ENCODE measurements around the gene CADPS. TPM values are rescaled to one million over a fixed set of nuclear protein-coding genes. Genes with fewer than 3 reads are reported as not detected.

CADPS gene
- total RNA-seq, 1 experiment from 2014 or later, result not detected

DNA sequence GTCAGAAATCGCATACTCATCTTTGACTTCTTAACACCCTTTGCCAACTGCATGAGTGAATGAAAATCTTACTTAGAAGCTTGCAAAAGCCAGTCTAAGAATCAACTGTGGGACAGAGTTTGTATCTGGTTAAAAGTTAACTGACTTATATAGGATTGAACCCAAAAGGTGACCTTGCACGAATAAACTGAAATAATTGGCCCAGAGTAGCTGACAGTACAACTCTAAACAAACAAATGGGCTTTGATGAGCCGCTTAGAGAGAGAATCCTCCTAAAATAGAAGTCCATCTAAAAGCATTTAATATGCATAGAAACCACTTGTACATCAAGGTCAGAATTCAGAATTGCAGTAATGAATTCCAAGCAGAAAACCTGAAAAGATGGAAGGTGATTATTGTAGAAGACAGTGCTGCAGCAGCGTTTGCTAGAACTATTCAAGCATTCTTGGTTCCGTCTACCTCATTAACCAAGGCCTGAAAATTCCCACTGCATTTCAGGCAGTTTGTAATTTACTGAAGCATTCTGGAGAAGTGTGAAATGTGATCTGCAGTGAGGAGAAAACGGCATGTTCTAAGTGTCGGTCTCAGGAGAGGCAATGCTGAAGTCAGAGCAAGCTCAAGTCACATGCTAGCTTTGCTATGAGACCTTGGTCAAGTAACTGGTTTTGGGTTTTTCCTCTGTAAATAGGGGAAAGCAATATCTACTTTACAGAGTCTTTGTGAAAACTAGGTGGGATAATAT lies 103.7 kb downstream of the CADPS start:
- no peak for DNase-seq
- BruUV-seq (replicated peaks), result no TSS peak
- CTCF ChIA-PET, result no interaction called here
- Mint-ChIP-seq H3K4me1 (ENCODE audit: low read depth, unreplicated experiment) (no peaks in the 10 kb centered on the region), H3K9me3 (ENCODE audit: low read depth, unreplicated experiment) (no peaks in the 10 kb centered on the region), H3K27me3 (ENCODE audit: unreplicated experiment) (peaks cover 13% of the 10 kb centered on the region), H3K36me3 (ENCODE audit: insufficient read depth, unreplicated experiment) (no peaks in the 10 kb centered on the region), H3K27ac (ENCODE audit: unreplicated experiment) (no peak overlapping the region), H3K4me3 (ENCODE audit: low read depth, unreplicated experiment) (no peak overlapping the region)
- intact Hi-C loops (cut with micrococcal nuclease; ENCODE audit: unreplicated experiment), result no loop called here
- TF ChIP-seq, protein P1, sequence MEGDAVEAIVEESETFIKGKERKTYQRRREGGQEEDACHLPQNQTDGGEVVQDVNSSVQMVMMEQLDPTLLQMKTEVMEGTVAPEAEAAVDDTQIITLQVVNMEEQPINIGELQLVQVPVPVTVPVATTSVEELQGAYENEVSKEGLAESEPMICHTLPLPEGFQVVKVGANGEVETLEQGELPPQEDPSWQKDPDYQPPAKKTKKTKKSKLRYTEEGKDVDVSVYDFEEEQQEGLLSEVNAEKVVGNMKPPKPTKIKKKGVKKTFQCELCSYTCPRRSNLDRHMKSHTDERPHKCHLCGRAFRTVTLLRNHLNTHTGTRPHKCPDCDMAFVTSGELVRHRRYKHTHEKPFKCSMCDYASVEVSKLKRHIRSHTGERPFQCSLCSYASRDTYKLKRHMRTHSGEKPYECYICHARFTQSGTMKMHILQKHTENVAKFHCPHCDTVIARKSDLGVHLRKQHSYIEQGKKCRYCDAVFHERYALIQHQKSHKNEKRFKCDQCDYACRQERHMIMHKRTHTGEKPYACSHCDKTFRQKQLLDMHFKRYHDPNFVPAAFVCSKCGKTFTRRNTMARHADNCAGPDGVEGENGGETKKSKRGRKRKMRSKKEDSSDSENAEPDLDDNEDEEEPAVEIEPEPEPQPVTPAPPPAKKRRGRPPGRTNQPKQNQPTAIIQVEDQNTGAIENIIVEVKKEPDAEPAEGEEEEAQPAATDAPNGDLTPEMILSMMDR (IDR thresholded peaks at IDR 0.05; ENCODE audit: unreplicated experiment), result no peak

DNA sequence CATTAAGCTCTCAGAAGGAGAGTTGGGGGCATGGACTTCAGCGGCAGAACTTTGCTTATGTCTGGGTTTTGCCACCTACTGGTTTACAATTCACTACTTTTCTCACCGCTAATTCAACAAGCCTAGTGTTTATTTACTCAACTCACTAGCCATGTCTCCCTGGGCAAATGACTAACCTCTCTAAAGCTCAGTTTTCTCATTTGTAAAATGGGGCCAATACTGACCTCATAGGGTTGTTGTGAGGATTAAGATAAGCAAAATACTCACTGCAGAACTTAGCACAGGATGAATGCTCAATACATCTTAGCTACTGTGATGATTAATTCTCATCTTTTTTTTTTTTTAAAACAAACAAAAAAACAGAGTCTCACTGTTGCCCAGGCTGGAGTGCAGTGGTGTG lies 106.3 kb downstream of the CADPS start:
- no peaks in the 10 kb centered on the region for H3K9me3 Mint-ChIP-seq (ENCODE audit: low read depth, unreplicated experiment)
- TF ChIP-seq, protein P1 (IDR thresholded peaks at IDR 0.05; ENCODE audit: unreplicated experiment), result no peak
- CTCF ChIA-PET, result no interaction called here

DNA sequence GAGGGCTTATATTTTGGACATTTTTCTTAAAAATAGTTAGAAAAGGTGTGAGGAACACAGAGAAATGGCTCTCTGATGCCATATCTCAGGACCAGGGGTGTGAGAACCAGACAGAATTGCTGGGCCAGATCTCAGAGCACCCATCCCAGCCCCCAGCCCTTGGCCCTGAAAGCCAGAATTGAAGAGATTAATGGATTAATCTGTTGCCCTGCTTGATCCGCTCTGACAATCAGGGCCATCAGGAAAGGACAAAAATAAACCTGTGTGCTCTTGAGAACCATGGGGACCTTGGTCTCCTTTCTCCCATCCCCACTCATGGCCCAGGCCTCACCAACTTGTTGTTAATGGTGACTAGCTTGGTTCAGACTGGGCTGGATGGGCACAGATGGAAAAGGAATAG lies 113.5 kb downstream of the CADPS start:
- Mint-ChIP-seq H3K4me1 (ENCODE audit: low read depth, unreplicated experiment) (no peaks in the 10 kb centered on the region), H3K27ac (ENCODE audit: unreplicated experiment) (no peak overlapping the region), H3K36me3 (ENCODE audit: insufficient read depth, unreplicated experiment) (no peaks in the 10 kb centered on the region), H3K27me3 (ENCODE audit: unreplicated experiment) (no peaks in the 10 kb centered on the region), H3K4me3 (ENCODE audit: low read depth, unreplicated experiment) (no peak overlapping the region), H3K9me3 (ENCODE audit: low read depth, unreplicated experiment) (no peaks in the 10 kb centered on the region)
- CTCF ChIA-PET, result no interaction called here
- TF ChIP-seq, protein P1 (IDR thresholded peaks at IDR 0.05; ENCODE audit: unreplicated experiment), result no peak
- no peak for DNase-seq
- intact Hi-C loops (cut with micrococcal nuclease; ENCODE audit: unreplicated experiment), result no loop called here
- no TSS peak for BruUV-seq (replicated peaks)

More for the DNA sequence above, 106.3 kb downstream of the CADPS start:
- Mint-ChIP-seq H3K27me3 (ENCODE audit: unreplicated experiment) (peaks cover 13% of the 10 kb centered on the region), H3K27ac (ENCODE audit: unreplicated experiment) (no peak overlapping the region), H3K4me3 (ENCODE audit: low read depth, unreplicated experiment) (no peak overlapping the region), H3K4me1 (ENCODE audit: low read depth, unreplicated experiment) (no peaks in the 10 kb centered on the region), H3K36me3 (ENCODE audit: insufficient read depth, unreplicated experiment) (no peaks in the 10 kb centered on the region)
- DNase-seq, result no peak
- intact Hi-C loops (cut with micrococcal nuclease; ENCODE audit: unreplicated experiment), result no loop called here
- no TSS peak for BruUV-seq (replicated peaks)

DNA sequence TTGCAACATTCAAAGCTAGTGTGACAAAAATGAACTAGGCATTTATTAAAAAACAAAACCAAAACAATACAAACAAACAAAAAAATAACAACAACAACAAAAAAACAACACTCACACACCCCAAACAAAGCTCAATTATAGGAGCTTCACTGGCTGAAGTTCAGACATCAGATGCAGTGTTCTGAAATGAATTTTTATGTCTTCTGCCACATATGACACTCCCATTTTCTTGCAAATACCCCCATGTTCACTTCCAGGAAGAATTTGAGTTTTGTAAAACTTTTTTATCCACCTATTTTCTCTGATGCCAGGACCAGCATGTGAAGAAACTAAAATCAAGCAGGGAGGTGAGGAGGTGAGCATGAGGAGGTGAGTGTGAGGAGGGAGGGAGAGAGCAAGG lies 113.9 kb downstream of the CADPS start:
- no peak for DNase-seq
- no TSS peak for BruUV-seq (replicated peaks)
- TF ChIP-seq, protein P1 (IDR thresholded peaks at IDR 0.05; ENCODE audit: unreplicated experiment), result no peak
- H3K4me1 Mint-ChIP-seq (ENCODE audit: low read depth, unreplicated experiment), result no peaks in the 10 kb centered on the region
- no peaks in the 10 kb centered on the region for H3K27me3 Mint-ChIP-seq (ENCODE audit: unreplicated experiment)
- H3K4me3 Mint-ChIP-seq (ENCODE audit: low read depth, unreplicated experiment), result no peak overlapping the region
- CTCF ChIA-PET, result interaction anchor here (0.7 kb wide), 1 partner anchor 581 kb away, joined by 3 read pairs; no protein-coding TSS in a partner anchor
- H3K9me3 Mint-ChIP-seq (ENCODE audit: low read depth, unreplicated experiment), result no peaks in the 10 kb centered on the region
- no peaks in the 10 kb centered on the region for H3K36me3 Mint-ChIP-seq (ENCODE audit: insufficient read depth, unreplicated experiment)
- intact Hi-C loops (cut with micrococcal nuclease; ENCODE audit: unreplicated experiment), result no loop called here
- H3K27ac Mint-ChIP-seq (ENCODE audit: unreplicated experiment), result no peak overlapping the region
